GM12864 (cell line): ENCODE measurements around the gene MFSD6.

ENCODE experiments used
- DNase-seq: peaks from one replicate; pipeline ENCODE4 v3.0.0-alpha.2; 2011; ENCODE audit warnings: low read depth
- H3K4me3 ChIP-seq: 2 replicates; pipeline ENCODE4 v1.5.1; 2011; ENCODE audit warnings: mild to moderate bottlenecking, low read depth, low read length, control low read depth
- TF ChIP-seq, protein P1 (sequence below): IDR thresholded peaks from 2 replicates; pipeline ENCODE4 v1.5.1; 2011; ENCODE audit warnings: low read depth, mild to moderate bottlenecking, moderate library complexity, low read length, control low read depth, inconsistent platforms; ENCODE audit errors: missing control alignments

The MFSD6 gene

DNA sequence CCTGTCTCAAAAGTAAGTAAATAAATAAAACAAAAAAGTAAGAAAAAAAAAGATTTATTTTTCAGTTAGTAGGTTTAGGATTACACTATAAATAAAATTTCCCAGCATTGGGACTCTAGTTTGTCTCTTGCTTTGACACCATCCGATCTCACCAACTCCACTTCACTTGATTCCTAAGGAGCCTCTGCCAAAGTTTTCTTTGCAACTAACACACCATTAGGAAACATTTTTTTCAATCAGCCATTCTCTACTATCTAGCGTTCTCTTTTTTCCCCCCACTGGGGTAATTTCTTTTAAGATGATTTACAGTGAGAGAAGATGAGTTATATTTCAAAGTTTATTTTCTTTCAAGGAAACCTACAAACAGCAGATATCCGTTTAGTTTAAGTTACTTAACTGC is 136.9 kb downstream of the MFSD6 start:
- no peak for DNase-seq
- TF ChIP-seq, protein P1, sequence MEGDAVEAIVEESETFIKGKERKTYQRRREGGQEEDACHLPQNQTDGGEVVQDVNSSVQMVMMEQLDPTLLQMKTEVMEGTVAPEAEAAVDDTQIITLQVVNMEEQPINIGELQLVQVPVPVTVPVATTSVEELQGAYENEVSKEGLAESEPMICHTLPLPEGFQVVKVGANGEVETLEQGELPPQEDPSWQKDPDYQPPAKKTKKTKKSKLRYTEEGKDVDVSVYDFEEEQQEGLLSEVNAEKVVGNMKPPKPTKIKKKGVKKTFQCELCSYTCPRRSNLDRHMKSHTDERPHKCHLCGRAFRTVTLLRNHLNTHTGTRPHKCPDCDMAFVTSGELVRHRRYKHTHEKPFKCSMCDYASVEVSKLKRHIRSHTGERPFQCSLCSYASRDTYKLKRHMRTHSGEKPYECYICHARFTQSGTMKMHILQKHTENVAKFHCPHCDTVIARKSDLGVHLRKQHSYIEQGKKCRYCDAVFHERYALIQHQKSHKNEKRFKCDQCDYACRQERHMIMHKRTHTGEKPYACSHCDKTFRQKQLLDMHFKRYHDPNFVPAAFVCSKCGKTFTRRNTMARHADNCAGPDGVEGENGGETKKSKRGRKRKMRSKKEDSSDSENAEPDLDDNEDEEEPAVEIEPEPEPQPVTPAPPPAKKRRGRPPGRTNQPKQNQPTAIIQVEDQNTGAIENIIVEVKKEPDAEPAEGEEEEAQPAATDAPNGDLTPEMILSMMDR: no peak
- H3K4me3 ChIP-seq: no peak overlapping the region

DNA sequence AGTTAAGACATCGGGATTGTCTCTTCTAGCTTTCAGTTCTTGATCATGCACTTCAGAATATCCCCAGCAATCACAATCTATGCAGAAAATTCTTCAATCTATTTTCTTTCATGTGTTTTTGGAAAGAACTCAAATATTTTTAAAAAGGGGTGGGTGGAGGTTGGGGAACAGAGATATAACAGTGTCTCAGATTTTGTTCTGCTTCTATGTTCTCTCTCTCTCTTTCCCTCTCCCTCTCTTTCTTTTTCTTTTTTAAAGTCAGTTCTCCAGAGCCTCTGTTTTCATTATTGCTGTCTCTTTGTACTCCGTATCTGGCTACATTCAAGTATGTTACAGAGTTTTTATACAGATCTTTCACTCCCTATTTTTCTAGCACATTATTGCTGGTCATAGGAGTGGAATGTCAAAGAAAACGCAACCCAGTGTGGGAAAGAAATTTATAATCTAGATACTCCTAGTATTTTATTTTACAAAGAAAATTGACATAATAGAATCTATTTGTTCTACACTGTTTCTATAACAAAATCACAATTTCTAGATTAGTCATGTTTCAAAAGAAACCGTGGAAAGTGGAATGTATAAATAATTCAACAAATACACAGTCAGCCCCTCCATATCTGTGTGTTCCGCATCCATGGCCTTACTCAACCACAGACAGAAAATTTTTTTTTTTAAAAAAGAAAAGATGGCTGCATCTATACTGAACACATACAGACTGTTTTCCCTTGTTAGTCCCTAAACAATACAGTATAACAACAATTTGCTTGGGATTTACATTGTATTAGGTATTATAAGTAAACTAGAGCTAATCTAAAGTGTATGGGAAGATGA is 137.6 kb downstream of the MFSD6 start:
- H3K4me3 ChIP-seq: no peak overlapping the region
- TF ChIP-seq, protein P1: no peak
- DNase-seq: no peak

DNA sequence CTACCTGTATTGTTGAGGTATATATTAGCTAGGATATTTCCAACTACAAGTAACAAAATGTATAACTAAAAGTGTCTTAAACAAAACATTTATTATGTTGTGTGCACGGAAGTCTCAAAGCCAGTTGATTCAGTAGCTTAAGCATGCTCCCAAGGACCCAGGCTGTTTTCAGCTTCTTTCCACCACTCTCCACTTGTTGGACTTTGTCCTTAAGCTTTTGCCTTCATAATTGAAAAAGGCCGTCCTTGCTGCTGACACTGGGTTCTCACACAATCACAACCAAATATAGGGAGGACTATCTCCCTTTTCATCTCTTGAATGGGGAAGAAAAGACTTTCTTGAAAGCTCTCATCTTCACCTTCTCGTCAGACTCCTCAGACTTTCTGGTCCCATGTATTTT is 138.6 kb downstream of the MFSD6 start:
- TF ChIP-seq, protein P1: no peak
- no peak overlapping the region for H3K4me3 ChIP-seq
- no peak for DNase-seq

DNA sequence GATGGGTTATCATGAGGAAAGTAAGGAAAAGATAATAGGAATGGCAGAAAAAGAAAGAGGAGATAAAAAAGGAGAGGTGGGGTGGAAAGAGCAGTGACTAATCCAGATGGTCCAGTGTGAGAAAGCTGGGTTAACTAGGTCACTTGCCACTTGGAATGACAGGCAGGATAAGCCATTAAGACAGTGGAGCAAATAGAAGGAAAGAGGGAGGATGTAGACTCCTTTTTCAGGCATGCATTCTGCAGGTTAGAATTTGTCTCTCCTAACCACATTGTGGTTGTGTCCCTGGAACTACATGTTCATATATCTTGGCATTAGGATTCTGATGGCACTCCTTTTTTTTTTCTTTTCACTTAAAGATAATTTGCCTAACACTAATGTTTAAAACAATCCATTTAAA is 139.7 kb downstream of the MFSD6 start:
- H3K4me3 ChIP-seq: no peak overlapping the region
- DNase-seq: no peak
- TF ChIP-seq, protein P1: no peak

DNA sequence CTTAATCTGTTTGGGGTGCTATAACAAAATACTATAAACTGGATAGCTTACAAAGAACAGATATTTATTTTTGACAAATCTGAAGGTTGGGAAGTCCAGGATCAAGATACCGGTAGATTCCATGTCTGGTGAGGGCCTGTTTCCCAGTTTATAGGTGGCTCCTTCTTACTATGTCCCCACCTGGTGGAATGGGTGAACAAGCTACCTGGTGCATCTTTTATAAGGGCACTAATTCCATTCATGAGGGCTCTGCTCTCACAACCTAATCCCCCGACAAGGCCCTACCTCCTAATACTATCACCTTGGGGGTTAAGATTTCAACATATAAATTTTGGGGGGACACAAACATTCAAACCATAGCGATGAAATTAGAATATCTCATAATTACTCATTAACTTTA is 142.0 kb downstream of the MFSD6 start:
- TF ChIP-seq, protein P1: no peak
- DNase-seq: no peak
- H3K4me3 ChIP-seq: no peak overlapping the region
